Muscle layer of duodenum (tissue), 2 donors: ENCODE results near the gene GPR68.
A peak's percentile ranks its signal among the peaks of the same experiment; 100 is the strongest.

Experiments
- H3K27ac ChIP-seq: one replicate; pipeline ENCODE4 v1.7.0; 2013; ENCODE audit warnings: mild to moderate bottlenecking, low read length
- H3K27me3 ChIP-seq: one replicate; pipeline ENCODE4 v1.7.0; 2013; ENCODE audit warnings: low read depth, mild to moderate bottlenecking, control low read depth, low read length
- H3K36me3 ChIP-seq, 2 donors: one replicate each; pipeline ENCODE4 v1.7.0; 2013; ENCODE audit warnings: low read length in 2 of 2, control low read depth in 1 of 2, mild to moderate bottlenecking in 1 of 2; ENCODE audit not compliant: insufficient read depth in 2 of 2, control insufficient read depth in 1 of 2
- H3K4me1 ChIP-seq, 2 donors: one replicate each; pipeline ENCODE4 v1.7.0; 2013; ENCODE audit warnings: low read length in 2 of 2, mild to moderate bottlenecking in 2 of 2, control low read depth in 1 of 2, moderate library complexity in 1 of 2; ENCODE audit not compliant: insufficient read depth in 2 of 2, control insufficient read depth in 1 of 2
- H3K4me3 ChIP-seq, 2 donors: one replicate each; pipeline ENCODE4 v1.7.0; 2013; ENCODE audit warnings: low read length in 2 of 2, low read depth in 1 of 2, mild to moderate bottlenecking in 1 of 2
- H3K9me3 ChIP-seq, 2 donors: one replicate each; pipeline ENCODE4 v1.7.0; 2013; ENCODE audit warnings: low read length in 2 of 2, control low read depth in 1 of 2, mild to moderate bottlenecking in 1 of 2; ENCODE audit not compliant: control insufficient read depth in 1 of 2
- donor health status: healthy.

GPR68 gene

GRCh38 chr14:91244501-91244901 lies at the start of gene GPR68:
TSS of gene GPR68 (minus strand) at chr14:91244704. CDS start at chr14:91235050, 9,654 bp downstream.
- no peaks in the 10 kb centered on the region for H3K27me3 ChIP-seq
- peaks cover 0 to 3% of the 10 kb centered on the region in 2 donors for H3K9me3 ChIP-seq
- peak within 1 kb of the TSS; percentile 19 to 27 for H3K4me3 ChIP-seq
- peaks cover 5 to 15% of the 10 kb centered on the region in 2 donors for H3K4me1 ChIP-seq
- no peaks in the 10 kb centered on the region for H3K36me3 ChIP-seq
- H3K27ac ChIP-seq, result peak within 1 kb of the TSS; percentile 45

- H3K4me1 ChIP-seq, result peaks cover 0 to 4% of the 10 kb centered on the region in 2 donors
- no peaks in the 10 kb centered on the region for H3K27me3 ChIP-seq
- no peak overlapping the region for H3K27ac ChIP-seq
- no peaks in the 10 kb centered on the region for H3K9me3 ChIP-seq
- no peak overlapping the region for H3K4me3 ChIP-seq
- H3K36me3 ChIP-seq, result peaks cover 0 to 33% of the 10 kb centered on the region in 2 donors
Measured at GRCh38 chr14:91294153-91294552, 49.6 kb upstream of the GPR68 start.

- no peak overlapping the region for H3K4me3 ChIP-seq
- no peaks in the 10 kb centered on the region for H3K27me3 ChIP-seq
- H3K9me3 ChIP-seq, result no peaks in the 10 kb centered on the region
- no peaks in the 10 kb centered on the region for H3K4me1 ChIP-seq
- peaks cover 0 to 33% of the 10 kb centered on the region in 2 donors for H3K36me3 ChIP-seq
- H3K27ac ChIP-seq, result no peak overlapping the region
Measured at GRCh38 chr14:91293281-91293680, 48.8 kb upstream of the GPR68 start.

GRCh38 chr14:91292491-91292890 lies 48.0 kb upstream of the GPR68 start:
- Histone ChIP-seq H3K4me3 (no peak overlapping the region), H3K4me1 (no peaks in the 10 kb centered on the region), H3K36me3 (peaks cover 0 to 30% of the 10 kb centered on the region in 2 donors), H3K9me3 (no peaks in the 10 kb centered on the region), H3K27me3 (no peaks in the 10 kb centered on the region), H3K27ac (no peak overlapping the region)

GRCh38 chr14:91291786-91292405 lies 47.4 kb upstream of the GPR68 start:
- H3K27me3 ChIP-seq, result no peaks in the 10 kb centered on the region
- no peak overlapping the region for H3K4me3 ChIP-seq
- H3K36me3 ChIP-seq, result peaks cover 0 to 25% of the 10 kb centered on the region in 2 donors
- H3K9me3 ChIP-seq, result no peaks in the 10 kb centered on the region
- H3K4me1 ChIP-seq, result no peaks in the 10 kb centered on the region
- H3K27ac ChIP-seq, result no peak overlapping the region

- Histone ChIP-seq H3K4me3 (no peak overlapping the region), H3K27ac (no peak overlapping the region), H3K4me1 (no peaks in the 10 kb centered on the region), H3K36me3 (peaks cover 0 to 17% of the 10 kb centered on the region in 2 donors), H3K27me3 (no peaks in the 10 kb centered on the region), H3K9me3 (no peaks in the 10 kb centered on the region)
Measured at GRCh38 chr14:91290986-91291385, 46.5 kb upstream of the GPR68 start.

- H3K36me3 ChIP-seq, result peaks cover 0 to 13% of the 10 kb centered on the region in 2 donors
- no peak overlapping the region for H3K4me3 ChIP-seq
- H3K27me3 ChIP-seq, result no peaks in the 10 kb centered on the region
- peaks cover 0 to 7% of the 10 kb centered on the region in 2 donors for H3K4me1 ChIP-seq
- no peaks in the 10 kb centered on the region for H3K9me3 ChIP-seq
- no peak overlapping the region for H3K27ac ChIP-seq
Measured at GRCh38 chr14:91289464-91289863, 45.0 kb upstream of the GPR68 start.

- Histone ChIP-seq H3K27me3 (no peaks in the 10 kb centered on the region), H3K4me1 (peaks cover 0 to 12% of the 10 kb centered on the region in 2 donors)
Measured at GRCh38 chr14:91288876-91289275, 44.4 kb upstream of the GPR68 start.

GRCh38 chr14:91286530-91286937 lies 42.0 kb upstream of the GPR68 start:
- peaks cover 0 to 12% of the 10 kb centered on the region in 2 donors for H3K36me3 ChIP-seq
- peaks cover 0 to 12% of the 10 kb centered on the region in 2 donors for H3K4me1 ChIP-seq
- no peaks in the 10 kb centered on the region for H3K9me3 ChIP-seq
- H3K27me3 ChIP-seq, result no peaks in the 10 kb centered on the region
- no peak overlapping the region for H3K27ac ChIP-seq
- no peak overlapping the region for H3K4me3 ChIP-seq

More at GRCh38 chr14:91288876-91289275, 44.4 kb upstream of the GPR68 start:
- Histone ChIP-seq H3K27ac (no peak overlapping the region), H3K4me3 (no peak overlapping the region), H3K36me3 (peaks cover 0 to 10% of the 10 kb centered on the region in 2 donors), H3K9me3 (no peaks in the 10 kb centered on the region)

- H3K4me3 ChIP-seq, result no peak overlapping the region
- no peak overlapping the region for H3K27ac ChIP-seq
Measured at GRCh38 chr14:91284791-91285548, 40.5 kb upstream of the GPR68 start.

GRCh38 chr14:91284146-91284790 lies 39.8 kb upstream of the GPR68 start:
- Histone ChIP-seq H3K4me1 (peaks cover 0 to 12% of the 10 kb centered on the region in 2 donors), H3K9me3 (no peaks in the 10 kb centered on the region), H3K27ac (no peak overlapping the region), H3K27me3 (no peaks in the 10 kb centered on the region), H3K36me3 (peaks cover 0 to 4% of the 10 kb centered on the region in 2 donors), H3K4me3 (no peak overlapping the region)

More at GRCh38 chr14:91284791-91285548, 40.5 kb upstream of the GPR68 start:
- no peaks in the 10 kb centered on the region for H3K27me3 ChIP-seq
- H3K4me1 ChIP-seq, result peaks cover 0 to 12% of the 10 kb centered on the region in 2 donors
- no peaks in the 10 kb centered on the region for H3K9me3 ChIP-seq
- H3K36me3 ChIP-seq, result peaks cover 0 to 4% of the 10 kb centered on the region in 2 donors
